Activated T-helper 17 cell treated with anti-CD3 and anti-CD28 coated beads, Interleukin-2, amount 50 U/mL, for 72 hours (primary cell): ENCODE data around the gene CPNE8. TPM values are rescaled to one million over a fixed set of nuclear protein-coding genes. Genes with fewer than 3 reads are reported as not detected.

Experiments used
- ATAC-seq: fragments of 150-1000 bp; cut with Tn5 transposase; replicated peaks from 2 replicates; pipeline ENCODE4 v1.10.0; 2021; ENCODE audit warnings: mild to moderate bottlenecking, moderate library complexity
- H3K27ac Mint-ChIP-seq: one replicate; pipeline ENCODE4 v1.8.0; 2022; ENCODE audit warnings: mixed read lengths
- H3K27me3 Mint-ChIP-seq: one replicate; pipeline ENCODE4 v1.8.0; 2022; ENCODE audit warnings: mixed read lengths
- H3K36me3 Mint-ChIP-seq: one replicate; pipeline ENCODE4 v1.8.0; 2022; ENCODE audit warnings: low read depth, mild to moderate bottlenecking, mixed read lengths
- H3K4me1 Mint-ChIP-seq: one replicate; pipeline ENCODE4 v1.8.0; 2022; ENCODE audit warnings: mixed read lengths
- H3K4me3 Mint-ChIP-seq: one replicate; pipeline ENCODE4 v1.8.0; 2022; ENCODE audit warnings: mild to moderate bottlenecking, mixed read lengths
- H3K9me3 Mint-ChIP-seq: one replicate; pipeline ENCODE4 v1.8.0; 2022; ENCODE audit warnings: mixed read lengths
- total RNA-seq, 2 donors: library from RNA; stranded (reverse); gene quantifications; one replicate each; pipeline ENCODE4 v1.2.3, GENCODE V29; 2022

CPNE8 gene
- total RNA-seq, 2 donors from 2014 or later: 3.8 to 5.4 TPM

DNA sequence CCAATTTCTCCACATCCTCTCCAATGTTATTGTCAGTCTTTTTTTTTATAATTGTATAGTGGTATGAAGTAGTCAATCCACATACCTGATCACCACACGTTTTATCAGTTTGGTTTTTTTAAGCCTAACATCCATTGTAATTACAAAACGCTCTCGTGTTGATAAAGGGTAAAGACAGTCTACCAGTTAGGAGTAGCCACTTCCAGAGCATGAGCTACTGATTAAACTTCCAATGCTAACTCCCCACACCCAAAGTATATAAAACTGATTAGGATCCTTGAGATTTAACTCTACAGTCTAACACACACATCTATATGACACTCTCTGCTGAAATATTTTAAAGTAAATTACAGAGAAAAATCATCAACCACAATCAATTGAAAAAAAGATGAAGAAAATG lies 20.7 kb downstream of the CPNE8 start:
- peaks cover 3% of the 10 kb centered on the region for H3K4me1 Mint-ChIP-seq
- H3K36me3 Mint-ChIP-seq: no peaks in the 10 kb centered on the region
- no peak overlapping the region for H3K4me3 Mint-ChIP-seq
- H3K9me3 Mint-ChIP-seq: peaks cover 3% of the 10 kb centered on the region
- H3K27me3 Mint-ChIP-seq: no peaks in the 10 kb centered on the region
- H3K27ac Mint-ChIP-seq: no peak overlapping the region
- ATAC-seq: no peak

GRCh38 chr12:38883629-38884134 lies 21.7 kb downstream of the CPNE8 start:
- no peak overlapping the region for H3K4me3 Mint-ChIP-seq
- H3K27ac Mint-ChIP-seq: no peak overlapping the region
- H3K9me3 Mint-ChIP-seq: peaks cover 3% of the 10 kb centered on the region
- H3K4me1 Mint-ChIP-seq: no peaks in the 10 kb centered on the region
- no peak for ATAC-seq
- no peaks in the 10 kb centered on the region for H3K27me3 Mint-ChIP-seq
- H3K36me3 Mint-ChIP-seq: no peaks in the 10 kb centered on the region

DNA sequence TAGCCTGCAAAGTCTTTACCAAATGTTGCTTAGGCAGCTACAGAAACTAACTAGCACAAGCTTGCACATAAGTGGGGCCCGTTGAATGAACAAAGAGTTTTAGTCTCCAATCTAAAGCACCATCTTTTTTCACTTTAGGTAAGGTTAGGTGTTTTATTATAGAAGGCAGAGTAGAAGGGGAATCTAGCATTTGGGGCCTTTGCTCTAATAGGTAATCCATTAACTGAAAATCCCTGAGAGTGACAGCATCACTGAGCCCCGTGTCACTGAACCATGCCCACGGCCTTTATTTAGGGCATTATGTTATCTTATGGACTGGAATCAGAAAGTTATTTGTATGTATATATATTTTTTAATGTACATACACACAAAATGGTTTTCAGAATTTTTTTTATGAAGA lies 25.1 kb downstream of the CPNE8 start:
- Mint-ChIP-seq H3K36me3 (no peaks in the 10 kb centered on the region), H3K9me3 (peaks cover 3% of the 10 kb centered on the region), H3K4me1 (no peaks in the 10 kb centered on the region), H3K27me3 (no peaks in the 10 kb centered on the region), H3K27ac (no peak overlapping the region), H3K4me3 (no peak overlapping the region)
- ATAC-seq: no peak

DNA sequence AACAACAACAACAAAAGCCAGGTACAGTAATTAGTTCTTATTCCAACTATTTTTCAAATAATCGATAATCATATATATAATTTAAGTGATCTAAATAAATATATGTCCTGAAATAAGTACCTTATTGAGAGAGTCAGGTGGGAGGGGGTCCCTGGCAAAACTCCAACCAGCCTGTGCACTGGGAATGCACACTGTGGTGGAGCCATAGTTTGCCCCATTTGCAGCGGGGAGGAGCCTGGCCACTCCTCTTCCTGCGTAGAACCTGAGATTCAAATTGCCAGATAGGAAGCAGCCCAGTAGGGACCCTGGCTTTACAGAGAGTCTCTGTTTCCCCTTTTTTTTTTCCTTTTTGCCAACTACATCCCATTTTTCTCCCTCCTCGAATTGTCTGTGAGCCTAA lies 26.4 kb downstream of the CPNE8 start:
- Mint-ChIP-seq H3K36me3 (no peaks in the 10 kb centered on the region), H3K4me1 (no peaks in the 10 kb centered on the region), H3K9me3 (peaks cover 3% of the 10 kb centered on the region), H3K27ac (no peak overlapping the region), H3K4me3 (no peak overlapping the region), H3K27me3 (no peaks in the 10 kb centered on the region)
- no peak for ATAC-seq

GRCh38 chr12:38878333-38878705 lies 27.1 kb downstream of the CPNE8 start:
- ATAC-seq: no peak
- H3K27me3 Mint-ChIP-seq: no peaks in the 10 kb centered on the region
- no peaks in the 10 kb centered on the region for H3K4me1 Mint-ChIP-seq
- H3K27ac Mint-ChIP-seq: no peak overlapping the region
- peaks cover 3% of the 10 kb centered on the region for H3K9me3 Mint-ChIP-seq
- no peak overlapping the region for H3K4me3 Mint-ChIP-seq
- H3K36me3 Mint-ChIP-seq: no peaks in the 10 kb centered on the region

- Mint-ChIP-seq H3K36me3 (no peaks in the 10 kb centered on the region), H3K27me3 (no peaks in the 10 kb centered on the region), H3K4me1 (no peaks in the 10 kb centered on the region), H3K27ac (no peak overlapping the region), H3K9me3 (peaks cover 3% of the 10 kb centered on the region), H3K4me3 (no peak overlapping the region)
- ATAC-seq: no peak
These were observed 29.7 kb downstream of the CPNE8 start for GRCh38 chr12:38875586-38876228.

DNA sequence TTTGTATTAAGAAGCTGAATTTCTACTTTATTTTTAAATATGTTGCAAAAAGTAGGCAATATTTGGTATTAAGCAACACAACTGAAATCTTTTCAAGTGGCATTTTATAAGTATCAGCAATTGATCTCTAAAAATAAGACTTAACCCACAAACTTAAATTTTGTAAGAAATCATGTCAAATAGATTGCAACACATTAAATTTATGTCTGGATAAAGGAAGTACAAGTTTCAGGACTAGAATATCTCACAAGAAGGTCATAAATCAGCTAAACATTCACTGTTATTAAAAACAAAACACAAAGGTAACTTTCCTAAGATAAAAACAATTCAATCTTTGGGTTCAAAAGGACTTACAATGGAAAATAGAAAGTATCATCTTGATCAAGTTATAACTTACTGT lies 32.8 kb downstream of the CPNE8 start:
- Mint-ChIP-seq H3K4me3 (no peak overlapping the region), H3K4me1 (no peaks in the 10 kb centered on the region), H3K27ac (no peak overlapping the region), H3K9me3 (peaks cover 3% of the 10 kb centered on the region), H3K36me3 (no peaks in the 10 kb centered on the region), H3K27me3 (no peaks in the 10 kb centered on the region)
- ATAC-seq: no peak

DNA sequence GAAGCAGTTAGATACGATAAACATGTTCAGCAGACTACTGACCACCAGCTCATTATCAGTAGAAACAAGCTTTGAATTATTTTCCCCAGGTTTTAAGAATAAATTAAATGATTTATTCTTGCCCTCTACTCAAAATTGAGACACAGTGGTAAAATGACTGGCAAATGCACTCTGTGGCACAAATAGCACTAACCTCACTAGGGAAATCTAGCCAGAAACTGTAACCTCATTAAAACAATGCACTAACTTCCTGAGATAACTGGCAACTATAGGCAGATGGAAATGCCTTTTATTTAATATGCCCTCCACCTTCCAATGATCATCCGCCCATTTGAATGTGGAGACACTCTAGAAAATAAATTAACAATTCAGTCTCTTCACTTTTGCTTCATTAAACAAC lies 33.2 kb downstream of the CPNE8 start:
- Mint-ChIP-seq H3K36me3 (no peaks in the 10 kb centered on the region), H3K9me3 (peaks cover 3% of the 10 kb centered on the region)
- no peak for ATAC-seq

DNA sequence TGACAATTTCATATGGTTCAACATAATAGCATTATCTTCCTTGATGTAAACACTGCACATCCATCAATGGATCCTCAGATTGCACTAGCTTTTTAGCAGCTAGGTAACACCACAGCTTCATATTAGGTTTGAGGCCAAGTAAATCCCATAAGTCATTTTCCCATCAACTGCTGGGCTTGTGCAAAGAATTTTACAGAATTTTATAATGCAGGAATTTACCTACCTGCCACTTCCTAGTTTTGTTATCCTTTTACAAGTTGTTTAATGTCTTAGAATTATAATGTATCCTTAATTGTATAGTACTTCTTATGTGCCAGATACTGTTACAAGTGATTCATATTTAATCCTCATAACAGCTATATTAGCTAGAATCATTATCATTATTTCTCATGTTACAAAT lies 36.4 kb downstream of the CPNE8 start:
- Mint-ChIP-seq H3K4me3 (no peak overlapping the region), H3K27me3 (no peaks in the 10 kb centered on the region), H3K9me3 (no peaks in the 10 kb centered on the region), H3K27ac (no peak overlapping the region), H3K36me3 (no peaks in the 10 kb centered on the region), H3K4me1 (no peaks in the 10 kb centered on the region)
- no peak for ATAC-seq

More for the DNA sequence above, 33.2 kb downstream of the CPNE8 start:
- H3K4me3 Mint-ChIP-seq: no peak overlapping the region
- H3K27ac Mint-ChIP-seq: no peak overlapping the region
- no peaks in the 10 kb centered on the region for H3K4me1 Mint-ChIP-seq
- H3K27me3 Mint-ChIP-seq: no peaks in the 10 kb centered on the region

DNA sequence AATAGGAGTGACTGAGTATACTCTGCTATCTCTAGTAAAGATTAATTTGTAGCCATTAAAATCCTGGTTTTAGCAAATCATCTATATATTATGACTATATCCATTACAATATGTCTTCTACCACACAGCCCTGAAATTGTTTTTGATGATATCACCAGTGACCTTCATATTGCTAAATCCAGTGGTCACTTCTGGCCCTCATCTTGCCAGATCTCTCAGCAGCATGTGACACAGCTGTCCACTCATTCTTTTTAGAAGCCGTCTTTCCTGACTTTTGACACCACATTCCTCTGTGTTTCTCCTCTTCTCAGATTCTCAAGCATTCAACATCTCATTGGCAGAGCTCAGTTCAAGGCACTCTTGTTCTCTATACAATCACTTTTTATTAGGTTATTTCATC lies 54.9 kb downstream of the CPNE8 start:
- H3K27me3 Mint-ChIP-seq: no peaks in the 10 kb centered on the region

DNA sequence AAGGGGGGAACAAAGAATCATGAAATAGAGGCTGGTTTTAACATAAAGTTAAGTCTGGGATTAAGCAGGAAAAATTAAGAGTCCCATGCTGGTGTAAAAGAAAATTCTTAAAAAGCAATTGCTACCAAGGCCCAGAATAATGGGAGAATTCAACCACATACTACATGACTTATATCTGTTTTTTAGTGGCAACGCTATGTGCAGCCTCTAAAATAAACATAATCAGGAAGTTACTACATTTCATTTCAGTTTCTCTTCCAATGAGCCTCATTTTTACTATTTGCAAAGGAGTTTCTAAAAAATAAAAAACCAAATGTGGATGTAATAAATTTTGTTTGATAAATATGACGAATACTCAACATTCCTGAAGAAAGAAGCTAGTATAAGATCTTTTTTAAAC lies 58.1 kb downstream of the CPNE8 start:
- Mint-ChIP-seq H3K9me3 (peaks cover 5% of the 10 kb centered on the region), H3K27ac (no peak overlapping the region), H3K27me3 (no peaks in the 10 kb centered on the region), H3K4me1 (no peaks in the 10 kb centered on the region), H3K4me3 (no peak overlapping the region), H3K36me3 (peaks cover 5% of the 10 kb centered on the region)
- no peak for ATAC-seq

More for the DNA sequence above, 54.9 kb downstream of the CPNE8 start:
- no peak for ATAC-seq
- Mint-ChIP-seq H3K4me3 (no peak overlapping the region), H3K4me1 (no peaks in the 10 kb centered on the region), H3K9me3 (peaks cover 8% of the 10 kb centered on the region), H3K27ac (no peak overlapping the region), H3K36me3 (peaks cover 5% of the 10 kb centered on the region)

DNA sequence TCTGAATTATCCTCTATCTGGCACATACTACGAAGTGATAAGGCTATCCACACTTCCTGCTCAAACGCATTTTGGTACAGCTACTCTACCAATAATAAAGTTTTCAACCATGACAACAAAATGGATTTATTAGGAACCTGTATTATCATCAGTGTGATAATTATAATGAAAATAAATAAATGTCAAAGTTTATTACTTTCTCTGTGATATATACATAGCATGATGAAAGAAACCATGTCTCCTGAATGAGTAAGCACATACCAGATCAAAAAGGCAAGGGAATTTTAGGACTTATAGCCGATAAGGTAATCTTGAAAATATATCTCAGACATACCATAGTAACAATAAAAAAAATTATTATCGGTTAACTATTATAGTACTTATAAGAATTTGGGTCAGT lies 61.1 kb downstream of the CPNE8 start:
- ATAC-seq: no peak
- Mint-ChIP-seq H3K9me3 (no peaks in the 10 kb centered on the region), H3K36me3 (peaks cover 5% of the 10 kb centered on the region), H3K4me1 (no peaks in the 10 kb centered on the region), H3K4me3 (no peak overlapping the region), H3K27me3 (no peaks in the 10 kb centered on the region), H3K27ac (no peak overlapping the region)

DNA sequence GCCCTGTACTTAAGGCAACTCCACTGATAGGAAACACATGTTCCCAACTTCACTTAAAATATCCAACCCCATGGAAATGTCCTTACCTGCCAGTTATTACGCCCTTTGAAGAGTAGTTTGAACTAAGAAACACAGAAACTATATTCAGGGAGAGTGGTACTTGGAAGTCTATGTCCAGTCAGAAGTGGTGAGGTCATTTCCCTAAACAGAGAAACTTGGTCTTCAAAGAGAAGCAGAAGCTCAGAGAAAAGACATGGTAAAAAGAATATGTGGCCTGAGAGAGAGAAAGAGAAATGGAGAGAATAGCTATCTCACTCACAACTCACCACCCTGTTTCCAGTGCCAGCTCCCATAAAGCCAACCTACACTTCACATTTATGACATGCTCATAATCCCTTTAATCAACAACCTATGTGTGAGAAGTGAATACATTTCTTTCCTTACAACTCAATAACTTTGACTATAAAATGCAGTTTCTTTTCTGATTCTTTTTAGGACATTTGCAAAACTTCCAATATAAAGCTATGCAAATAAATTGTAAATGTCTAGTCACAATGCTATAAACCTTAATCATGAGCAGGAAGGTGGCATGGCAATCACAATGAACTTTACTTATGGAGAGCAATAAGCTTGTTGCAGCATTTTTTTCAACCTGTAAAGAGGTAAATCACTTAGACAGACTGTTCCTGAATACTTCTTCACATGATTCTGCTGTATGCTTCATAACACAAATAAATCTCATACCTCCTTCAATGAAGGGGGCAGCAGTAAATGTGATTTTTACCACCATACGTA lies 67.1 kb downstream of the CPNE8 start:
- Mint-ChIP-seq H3K4me3 (no peak overlapping the region), H3K9me3 (peaks cover 3% of the 10 kb centered on the region), H3K27me3 (no peaks in the 10 kb centered on the region), H3K36me3 (no peaks in the 10 kb centered on the region), H3K4me1 (no peaks in the 10 kb centered on the region), H3K27ac (no peak overlapping the region)
- no peak for ATAC-seq

GRCh38 chr12:38831715-38832114 lies 73.7 kb downstream of the CPNE8 start:
- Mint-ChIP-seq H3K36me3 (peaks cover 10% of the 10 kb centered on the region), H3K27ac (no peak overlapping the region), H3K4me3 (no peak overlapping the region), H3K4me1 (peaks cover 5% of the 10 kb centered on the region), H3K9me3 (peaks cover 8% of the 10 kb centered on the region), H3K27me3 (no peaks in the 10 kb centered on the region)
- no peak for ATAC-seq

GRCh38 chr12:38825006-38825405 lies 80.4 kb downstream of the CPNE8 start:
- Mint-ChIP-seq H3K36me3 (peaks cover 16% of the 10 kb centered on the region), H3K9me3 (no peaks in the 10 kb centered on the region), H3K4me1 (no peaks in the 10 kb centered on the region), H3K4me3 (no peak overlapping the region), H3K27ac (no peak overlapping the region), H3K27me3 (no peaks in the 10 kb centered on the region)
- no peak for ATAC-seq
